Neural progenitor cell (in vitro differentiated cells): Measurements from ENCODE around the gene LETMD1. TPM values are rescaled to one million over a fixed set of nuclear protein-coding genes. Genes with fewer than 3 reads are reported as not detected.

Source experiments
- DNase-seq: peaks from one replicate; pipeline ENCODE4 v3.0.0-alpha.2; 2016; ENCODE audit warnings: low spot score
- H2AFZ ChIP-seq: fragments of 200-600 bp; sonication (generic); replicated peaks from 2 replicates; pipeline ENCODE4 v1.6.1; 2016; ENCODE audit warnings: antibody characterized with exemption
- H3F3A ChIP-seq: fragments of 200-600 bp; sonication (generic); 2 replicates; pipeline ENCODE4 v1.6.1; 2016; ENCODE audit warnings: antibody characterized with exemption, low read depth
- H3K27ac ChIP-seq: fragments of 200-600 bp; sonication (generic); 2 replicates; pipeline ENCODE4 v1.5.1; 2016; ENCODE audit warnings: mild to moderate bottlenecking
- H3K27me3 ChIP-seq: fragments of 200-600 bp; sonication (generic); 2 replicates; pipeline ENCODE4 v1.6.1; 2016; ENCODE audit warnings: mild to moderate bottlenecking, moderate library complexity
- H3K36me3 ChIP-seq: fragments of 200-600 bp; sonication (generic); 2 replicates; pipeline ENCODE4 v1.5.1; 2016
- H3K4me1 ChIP-seq: fragments of 200-600 bp; sonication (generic); 2 replicates; pipeline ENCODE4 v1.6.1; 2016; ENCODE audit warnings: mixed run types
- H3K4me2 ChIP-seq: fragments of 200-600 bp; sonication (generic); 2 replicates; pipeline ENCODE4 v1.6.1; 2016
- H3K4me3 ChIP-seq: fragments of 200-600 bp; sonication (generic); 2 replicates; pipeline ENCODE4 v1.5.1; 2016
- H3K79me2 ChIP-seq: fragments of 200-600 bp; sonication (generic); 2 replicates; pipeline ENCODE4 v1.6.1; 2016; ENCODE audit warnings: low read depth
- H3K9ac ChIP-seq: fragments of 200-600 bp; sonication (generic); 2 replicates; pipeline ENCODE4 v1.6.1; 2016
- H3K9me3 ChIP-seq: fragments of 200-600 bp; sonication (generic); 2 replicates; pipeline ENCODE4 v1.5.1; 2016; ENCODE audit warnings: low read depth
- H4K20me1 ChIP-seq: fragments of 200-600 bp; sonication (generic); 2 replicates; pipeline ENCODE4 v1.6.1; 2016; ENCODE audit warnings: low read depth
- H3K27ac Mint-ChIP-seq: 3 replicates; pipeline ENCODE4 v1.8.0; 2021; ENCODE audit warnings: mixed read lengths
- H3K27me3 Mint-ChIP-seq: 2 replicates; pipeline ENCODE4 v1.8.0; 2022; ENCODE audit warnings: low read depth, mild to moderate bottlenecking, inconsistent platforms, moderate library complexity, mixed read lengths; ENCODE audit not compliant: insufficient read depth
- H3K36me3 Mint-ChIP-seq: 3 replicates; pipeline ENCODE4 v1.8.0; 2021; ENCODE audit warnings: mixed read lengths
- H3K4me1 Mint-ChIP-seq: 3 replicates; pipeline ENCODE4 v1.8.0; 2021; ENCODE audit warnings: mixed read lengths
- H3K4me3 Mint-ChIP-seq: 3 replicates; pipeline ENCODE4 v1.8.0; 2021; ENCODE audit warnings: mild to moderate bottlenecking, moderate library complexity, mixed read lengths
- H3K9me3 Mint-ChIP-seq: 3 replicates; pipeline ENCODE4 v1.8.0; 2020; ENCODE audit warnings: mixed read lengths
- CTCF ChIP-seq: fragments of 200-600 bp; sonication (generic); IDR thresholded peaks from 2 replicates; pipeline ENCODE4 v1.5.1; 2017; ENCODE audit warnings: antibody characterized with exemption, mild to moderate bottlenecking
- EZH2 ChIP-seq: fragments of 200-600 bp; sonication (generic); IDR thresholded peaks from 2 replicates; pipeline ENCODE4 v1.6.1; 2017; ENCODE audit warnings: antibody characterized with exemption, mild to moderate bottlenecking, moderate library complexity
- EZH2phosphoT487 ChIP-seq: fragments of 200-600 bp; sonication (generic); IDR thresholded peaks from 2 replicates; pipeline ENCODE4 v1.6.1; 2017; ENCODE audit warnings: antibody characterized with exemption
- total RNA-seq: library from RNA; depleted of rRNA; stranded (reverse); fragments of >200 nt; gene quantifications from 2 replicates; pipeline ENCODE4 v1.2.3, GENCODE V29; 2015; ENCODE audit warnings: low replicate concordance

Gene LETMD1
- total RNA-seq, 1 donor from 2014 or later: 40.9 TPM

GRCh38 chr12:51005671-51006070 lies 42.5 kb upstream of the LETMD1 start:
- Mint-ChIP-seq H3K27ac (no peak overlapping the region), H3K4me1 (peaks cover 6% of the 10 kb centered on the region), H3K4me3 (no peak overlapping the region), H3K9me3 (no peaks in the 10 kb centered on the region), H3K27me3 (peaks cover 2% of the 10 kb centered on the region), H3K36me3 (peaks cover 16% of the 10 kb centered on the region)
- Histone ChIP-seq H3K4me1 (peaks cover 13% of the 10 kb centered on the region), H3K36me3 (no peaks in the 10 kb centered on the region), H3K9ac (no peak overlapping the region), H3K79me2 (peaks cover 30% of the 10 kb centered on the region), H3K9me3 (no peaks in the 10 kb centered on the region), H2AFZ (no peak overlapping the region), H4K20me1 (peaks cover 5% of the 10 kb centered on the region), H3F3A (no peaks in the 10 kb centered on the region), H3K4me3 (no peak overlapping the region), H3K27ac (no peak overlapping the region), H3K4me2 (no peak overlapping the region), H3K27me3 (no peaks in the 10 kb centered on the region)
- TF ChIP-seq CTCF: no peak
- no peak for TF ChIP-seq EZH2
- no peak for TF ChIP-seq EZH2phosphoT487
- DNase-seq: no peak

GRCh38 chr12:51008329-51009055 lies 39.6 kb upstream of the LETMD1 start:
- Histone ChIP-seq H3F3A (peaks cover 6% of the 10 kb centered on the region), H3K27ac (no peak overlapping the region), H2AFZ (no peak overlapping the region), H3K9me3 (no peaks in the 10 kb centered on the region), H3K4me1 (peaks cover 28% of the 10 kb centered on the region), H3K9ac (no peak overlapping the region), H4K20me1 (peaks cover 15% of the 10 kb centered on the region), H3K36me3 (no peaks in the 10 kb centered on the region), H3K4me2 (no peak overlapping the region), H3K27me3 (no peaks in the 10 kb centered on the region), H3K4me3 (no peak overlapping the region), H3K79me2 (peaks cover 59% of the 10 kb centered on the region)
- H3K27me3 Mint-ChIP-seq: peaks cover 2% of the 10 kb centered on the region
- H3K36me3 Mint-ChIP-seq: peaks cover 14% of the 10 kb centered on the region
- TF ChIP-seq CTCF (no peak), EZH2 (no peak), EZH2phosphoT487 (no peak)
- H3K4me1 Mint-ChIP-seq: peaks cover 24% of the 10 kb centered on the region
- no peak overlapping the region for H3K27ac Mint-ChIP-seq
- no peak overlapping the region for H3K4me3 Mint-ChIP-seq
- no peak for DNase-seq
- no peaks in the 10 kb centered on the region for H3K9me3 Mint-ChIP-seq

- Histone ChIP-seq H3K27me3 (no peaks in the 10 kb centered on the region), H2AFZ (no peak overlapping the region), H3K9me3 (no peaks in the 10 kb centered on the region), H3K9ac (no peak overlapping the region), H3F3A (peaks cover 9% of the 10 kb centered on the region), H3K79me2 (peaks cover 64% of the 10 kb centered on the region), H3K36me3 (no peaks in the 10 kb centered on the region), H3K27ac (peak overlapping the region; percentile 34), H3K4me3 (no peak overlapping the region), H3K4me2 (peak overlapping the region; percentile 0), H3K4me1 (peaks cover 28% of the 10 kb centered on the region), H4K20me1 (peaks cover 20% of the 10 kb centered on the region)
- H3K4me3 Mint-ChIP-seq: no peak overlapping the region
- no peak overlapping the region for H3K27ac Mint-ChIP-seq
- peaks cover 24% of the 10 kb centered on the region for H3K4me1 Mint-ChIP-seq
- peaks cover 2% of the 10 kb centered on the region for H3K27me3 Mint-ChIP-seq
- H3K9me3 Mint-ChIP-seq: no peaks in the 10 kb centered on the region
- no peak for TF ChIP-seq EZH2
- no peak for TF ChIP-seq CTCF
- DNase-seq: no peak
- peaks cover 14% of the 10 kb centered on the region for H3K36me3 Mint-ChIP-seq
Measured at GRCh38 chr12:51009056-51009440, 39.1 kb upstream of the LETMD1 start.
